Mesenchymal stem cell (in vitro differentiated cells and primary cell): ENCODE measurements around the gene CD63.

Experiments
- DNase-seq: peaks from one replicate; pipeline ENCODE4 v3.0.0-alpha.2; 2013
- H2AFZ ChIP-seq: one replicate; pipeline ENCODE4 v1.6.1; 2013; ENCODE audit warnings: low read depth, mild to moderate bottlenecking, control low read depth, inconsistent platforms, low read length, moderate library complexity
- H2AK5ac ChIP-seq: 2 replicates; pipeline ENCODE4 v1.6.1; 2013; ENCODE audit warnings: low read length, moderate library complexity, mild to moderate bottlenecking, inconsistent platforms; ENCODE audit not compliant: severe bottlenecking
- H2BK120ac ChIP-seq: one replicate; pipeline ENCODE4 v1.6.1; 2013; ENCODE audit warnings: low read depth, mild to moderate bottlenecking, inconsistent platforms, low read length, moderate library complexity
- H2BK12ac ChIP-seq, 2 experiments: one replicate each; pipeline ENCODE4 v1.6.1; 2013; ENCODE audit warnings: inconsistent platforms in 2 of 2, low read length in 2 of 2, mild to moderate bottlenecking in 2 of 2, moderate library complexity in 2 of 2, control low read depth in 1 of 2
- H2BK15ac ChIP-seq: one replicate; pipeline ENCODE4 v1.6.1; 2013; ENCODE audit warnings: mild to moderate bottlenecking, low read depth, inconsistent platforms; ENCODE audit not compliant: poor library complexity, severe bottlenecking
- H2BK5ac ChIP-seq: 2 replicates; pipeline ENCODE4 v1.6.1; 2013; ENCODE audit warnings: low read depth, mild to moderate bottlenecking, low read length, control low read depth, inconsistent platforms; ENCODE audit not compliant: poor library complexity, severe bottlenecking
- H3K14ac ChIP-seq, 2 experiments: one replicate each; pipeline ENCODE4 v1.6.1; 2013; ENCODE audit warnings: inconsistent platforms in 2 of 2, low read length in 2 of 2, control low read depth in 1 of 2, mild to moderate bottlenecking in 1 of 2, moderate library complexity in 1 of 2
- H3K18ac ChIP-seq, 2 experiments: one replicate each; pipeline ENCODE4 v1.6.1; 2013; ENCODE audit warnings: inconsistent platforms in 2 of 2, low read length in 2 of 2, control low read depth in 1 of 2, low read depth in 1 of 2, mild to moderate bottlenecking in 1 of 2
- H3K23ac ChIP-seq, 2 experiments: one replicate each; pipeline ENCODE4 v1.6.1; 2013; ENCODE audit warnings: inconsistent platforms in 2 of 2, low read length in 2 of 2, mild to moderate bottlenecking in 2 of 2, moderate library complexity in 2 of 2, control low read depth in 1 of 2
- H3K27ac ChIP-seq: 2 replicates; pipeline ENCODE4 v1.5.1; 2013; ENCODE audit warnings: mild to moderate bottlenecking, moderate library complexity, low read length, control low read depth, inconsistent platforms; ENCODE audit not compliant: poor library complexity, severe bottlenecking
- H3K27me3 ChIP-seq, 2 experiments: 2 replicates each; pipeline versions ENCODE4 v1.6.1 to v1.7.0; 2013; ENCODE audit warnings: low read length in 2 of 2, mild to moderate bottlenecking in 2 of 2, moderate library complexity in 2 of 2, control low read depth in 1 of 2, inconsistent platforms in 1 of 2; ENCODE audit not compliant: control insufficient read depth in 1 of 2, insufficient read depth in 1 of 2
- H3K36me3 ChIP-seq, 2 experiments: 2 replicates each; pipeline versions ENCODE4 v1.6.1 to v1.7.0; 2013; ENCODE audit warnings: low read length in 2 of 2, control low read depth in 1 of 2, inconsistent platforms in 1 of 2, low read depth in 1 of 2, mild to moderate bottlenecking in 1 of 2; ENCODE audit not compliant: insufficient read depth in 2 of 2, control insufficient read depth in 1 of 2
- H3K4ac ChIP-seq, 2 experiments: one replicate each; pipeline ENCODE4 v1.6.1; 2013; ENCODE audit warnings: inconsistent platforms in 2 of 2, low read length in 2 of 2, mild to moderate bottlenecking in 2 of 2, moderate library complexity in 2 of 2, control low read depth in 1 of 2, low read depth in 1 of 2
- H3K4me1 ChIP-seq: 2 replicates; pipeline ENCODE4 v1.6.1; 2013; ENCODE audit warnings: low read depth, low read length, control low read depth; ENCODE audit not compliant: control insufficient read depth, insufficient read depth
- H3K4me2 ChIP-seq: 2 replicates; pipeline ENCODE4 v1.6.1; 2013; ENCODE audit warnings: low read length, mild to moderate bottlenecking, inconsistent platforms; ENCODE audit not compliant: poor library complexity, severe bottlenecking
- H3K4me3 ChIP-seq, 2 experiments: 2 replicates each; pipeline versions ENCODE4 v1.5.1 to v1.7.0; 2013; ENCODE audit warnings: low read length in 2 of 2, mild to moderate bottlenecking in 2 of 2, control low read depth in 1 of 2, low read depth in 1 of 2; ENCODE audit not compliant: insufficient read depth in 1 of 2
- H3K79me1 ChIP-seq: replicated peaks from 2 replicates; pipeline ENCODE4 v1.6.1; 2013; ENCODE audit warnings: mild to moderate bottlenecking, control low read depth, low read length, inconsistent platforms; ENCODE audit not compliant: poor library complexity, severe bottlenecking
- H3K9ac ChIP-seq: 2 replicates; pipeline ENCODE4 v1.7.0; 2013; ENCODE audit warnings: mild to moderate bottlenecking, low read length, moderate library complexity
- H3K9me3 ChIP-seq: 2 replicates; pipeline ENCODE4 v1.7.0; 2013; ENCODE audit warnings: mild to moderate bottlenecking, low read length; ENCODE audit not compliant: control insufficient read depth
- H4K8ac ChIP-seq: one replicate; pipeline ENCODE4 v1.6.1; 2013; ENCODE audit warnings: inconsistent platforms, mild to moderate bottlenecking, low read length, moderate library complexity
- H4K91ac ChIP-seq: one replicate; pipeline ENCODE4 v1.6.1; 2013; ENCODE audit warnings: mild to moderate bottlenecking, low read length, inconsistent platforms
- WGBS: methylation state at CpG from one replicate; pipeline ENCODE4 v1.1.7; 2013; ENCODE audit warnings: mixed read lengths; 5-methylcytosine and 5-hydroxymethylcytosine counted together

Gene CD63

DNA sequence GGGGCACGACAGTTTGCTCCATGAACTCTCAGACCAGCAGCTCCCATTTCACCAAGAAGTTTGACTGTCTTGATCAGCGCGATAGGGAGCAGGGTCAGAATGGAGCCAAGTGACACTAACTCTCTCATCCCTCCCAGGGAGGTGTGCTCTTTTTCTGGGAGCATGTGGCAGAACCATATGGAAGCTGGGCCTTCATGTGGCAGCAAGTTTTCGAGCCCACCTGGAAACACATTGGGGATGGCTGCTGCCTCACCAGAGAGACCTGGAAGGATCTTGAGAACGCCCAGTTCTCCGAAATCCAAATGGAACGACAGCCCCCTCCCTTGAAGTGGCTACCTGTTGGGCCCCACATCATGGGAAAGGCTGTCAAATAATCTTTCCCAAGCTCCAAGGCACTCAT is 45.1 kb downstream of the CD63 start:
- 88% methylated on average over 6 of the region's 7 CpGs for WGBS
- DNase-seq, result no peak
- no peak overlapping the region for H3K14ac ChIP-seq
- H3K9me3 ChIP-seq, result no peaks in the 10 kb centered on the region
- H4K8ac ChIP-seq, result no peak overlapping the region
- no peak overlapping the region for H3K23ac ChIP-seq
- no peak overlapping the region for H3K9ac ChIP-seq
- no peak overlapping the region for H3K27ac ChIP-seq
- H3K79me1 ChIP-seq, result no peaks in the 10 kb centered on the region
- H3K4me2 ChIP-seq, result no peak overlapping the region
- H3K27me3 ChIP-seq, result peaks cover 0 to 33% of the 10 kb centered on the region in 2 experiments
- no peak overlapping the region for H2AK5ac ChIP-seq
- no peak overlapping the region for H3K4me3 ChIP-seq
- H2BK15ac ChIP-seq, result no peak overlapping the region
- H3K4ac ChIP-seq, result no peak overlapping the region
- no peak overlapping the region for H2BK120ac ChIP-seq
- no peak overlapping the region for H3K18ac ChIP-seq
- peaks cover 0 to 31% of the 10 kb centered on the region in 2 experiments for H3K36me3 ChIP-seq
- no peak overlapping the region for H4K91ac ChIP-seq
- no peak overlapping the region for H2AFZ ChIP-seq
- no peak overlapping the region for H2BK5ac ChIP-seq
- H3K4me1 ChIP-seq, result peaks cover 9% of the 10 kb centered on the region
- no peak overlapping the region for H2BK12ac ChIP-seq

DNA sequence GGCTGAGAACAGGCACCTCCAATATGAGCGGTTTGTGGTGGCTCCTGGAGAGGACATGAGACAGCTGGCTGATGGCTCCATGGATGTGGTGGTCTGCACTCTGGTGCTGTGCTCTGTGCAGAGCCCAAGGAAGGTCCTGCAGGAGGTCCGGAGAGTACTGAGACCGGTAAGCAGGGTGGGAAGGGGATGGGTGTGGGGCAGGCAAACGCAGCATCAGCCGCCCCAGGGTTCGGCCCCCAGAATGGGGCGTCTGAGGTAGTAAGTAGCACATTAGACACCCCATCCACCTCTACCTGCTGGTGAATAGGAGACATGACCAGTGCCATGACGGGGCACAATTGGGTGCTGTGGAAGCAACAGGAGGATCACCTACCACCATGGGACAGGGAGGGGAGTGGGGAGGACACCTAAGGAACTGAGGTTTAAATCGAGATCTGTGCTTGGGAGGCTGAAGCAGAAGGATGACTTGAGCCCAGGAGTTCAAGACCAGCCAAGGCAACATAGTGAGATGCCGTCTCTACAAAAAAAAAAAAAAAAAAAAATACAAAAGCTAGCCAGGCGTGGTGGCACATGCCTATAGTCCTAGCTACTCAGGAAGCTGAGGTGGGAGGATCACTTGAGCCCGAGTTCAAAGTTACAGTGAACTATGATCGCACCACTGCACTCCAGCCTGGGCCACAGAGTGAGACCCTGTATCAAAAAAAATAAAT is 46.6 kb downstream of the CD63 start:
- no peaks in the 10 kb centered on the region for H3K79me1 ChIP-seq
- H3K4me2 ChIP-seq, result no peak overlapping the region
- peak overlapping the region in 1 of 2 experiments; percentile 68 for H3K4me3 ChIP-seq
- peaks cover 0 to 29% of the 10 kb centered on the region in 2 experiments for H3K27me3 ChIP-seq
- peaks cover 9% of the 10 kb centered on the region for H3K4me1 ChIP-seq
- H2BK5ac ChIP-seq, result no peak overlapping the region
- no peak overlapping the region for H4K91ac ChIP-seq
- H2BK12ac ChIP-seq, result no peak overlapping the region
- H2BK120ac ChIP-seq, result no peak overlapping the region
- no peak overlapping the region for H3K4ac ChIP-seq
- no peak overlapping the region for H3K23ac ChIP-seq
- no peak overlapping the region for H2AFZ ChIP-seq
- H3K9me3 ChIP-seq, result no peaks in the 10 kb centered on the region
- H2AK5ac ChIP-seq, result no peak overlapping the region
- WGBS, result 88% methylated on average over 10 of the region's 13 CpGs
- no peak overlapping the region for H3K18ac ChIP-seq
- H3K36me3 ChIP-seq, result peaks cover 0 to 20% of the 10 kb centered on the region in 2 experiments
- H3K14ac ChIP-seq, result no peak overlapping the region
- H3K9ac ChIP-seq, result peak overlapping the region; percentile 38
- no peak overlapping the region for H3K27ac ChIP-seq
- H4K8ac ChIP-seq, result no peak overlapping the region
- DNase-seq, result no peak
- H2BK15ac ChIP-seq, result no peak overlapping the region

GRCh38 chr12:55681142-55682077 is 47.4 kb downstream of the CD63 start:
- Histone ChIP-seq H3K4ac (no peak overlapping the region), H3K4me1 (peaks cover 9% of the 10 kb centered on the region), H2BK120ac (no peak overlapping the region), H3K9ac (peak overlapping the region; percentile 38), H2BK5ac (no peak overlapping the region), H2BK12ac (no peak overlapping the region), H3K27me3 (peaks cover 0 to 23% of the 10 kb centered on the region in 2 experiments), H2AFZ (no peak overlapping the region), H3K9me3 (no peaks in the 10 kb centered on the region), H4K8ac (no peak overlapping the region), H3K27ac (no peak overlapping the region), H2AK5ac (no peak overlapping the region), H3K23ac (no peak overlapping the region), H3K14ac (no peak overlapping the region), H3K4me3 (peak overlapping the region in 1 of 2 experiments; percentile 68), H3K4me2 (no peak overlapping the region), H3K79me1 (no peaks in the 10 kb centered on the region), H4K91ac (no peak overlapping the region), H2BK15ac (no peak overlapping the region), H3K36me3 (peaks cover 0 to 14% of the 10 kb centered on the region in 2 experiments), H3K18ac (no peak overlapping the region)
- WGBS, result 45% methylated on average over 17 of the region's 17 CpGs
- peak; percentile 30 for DNase-seq

DNA sequence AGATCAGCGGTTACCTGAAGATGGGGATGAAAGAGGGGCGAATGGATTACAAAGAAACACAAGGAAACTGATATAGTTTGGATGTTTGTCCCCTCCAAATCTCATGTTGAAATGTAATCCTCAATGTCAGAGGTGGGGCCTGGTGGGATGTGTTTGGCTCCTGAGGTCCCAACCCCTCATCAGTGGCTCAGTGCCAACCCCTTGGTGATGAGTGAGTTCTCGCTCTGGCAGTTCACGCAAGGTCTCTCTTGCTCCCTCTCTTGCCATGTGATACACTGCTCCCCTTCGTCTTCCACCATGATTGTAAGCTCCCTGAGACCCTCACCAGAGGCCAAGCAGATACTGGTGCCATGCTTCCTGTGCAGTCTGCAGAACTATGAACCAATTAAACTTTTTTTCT is 49.1 kb downstream of the CD63 start:
- H3K4me1 ChIP-seq, result peaks cover 9% of the 10 kb centered on the region
- no peak overlapping the region for H2BK15ac ChIP-seq
- H3K14ac ChIP-seq, result no peak overlapping the region
- H2BK5ac ChIP-seq, result no peak overlapping the region
- H3K79me1 ChIP-seq, result no peaks in the 10 kb centered on the region
- WGBS, result 85% methylated on average over 5 of the region's 5 CpGs
- peaks cover 0 to 22% of the 10 kb centered on the region in 2 experiments for H3K27me3 ChIP-seq
- H2AFZ ChIP-seq, result no peak overlapping the region
- no peak overlapping the region for H3K4me2 ChIP-seq
- H4K91ac ChIP-seq, result no peak overlapping the region
- no peak overlapping the region for H2AK5ac ChIP-seq
- H3K36me3 ChIP-seq, result no peaks in the 10 kb centered on the region
- H2BK12ac ChIP-seq, result no peak overlapping the region
- H2BK120ac ChIP-seq, result no peak overlapping the region
- H3K4ac ChIP-seq, result no peak overlapping the region
- no peak overlapping the region for H3K4me3 ChIP-seq
- H3K27ac ChIP-seq, result no peak overlapping the region
- H3K9me3 ChIP-seq, result no peaks in the 10 kb centered on the region
- H3K18ac ChIP-seq, result no peak overlapping the region
- no peak overlapping the region for H3K23ac ChIP-seq
- no peak for DNase-seq
- no peak overlapping the region for H3K9ac ChIP-seq
- H4K8ac ChIP-seq, result no peak overlapping the region
